ENCODE results near the gene DGKI. TPM values are rescaled to one million over a fixed set of nuclear protein-coding genes. Genes with fewer than 3 reads are reported as not detected.

Gene DGKI
- total RNA-seq, 1 experiment from 2014 or later: 0.39 TPM

- Histone ChIP-seq H3K27ac (ENCODE audit: low read depth, low read length, poor library complexity, severe bottlenecking) (no peak overlapping the region), H3K4me1 (ENCODE audit: insufficient read depth, low read length, poor library complexity, severe bottlenecking) (no peaks in the 10 kb centered on the region), H3K4me3 (ENCODE audit: low read depth, low read length, poor library complexity, severe bottlenecking) (no peak overlapping the region), H3K36me3 (ENCODE audit: insufficient read depth, low read length, poor library complexity, severe bottlenecking) (no peaks in the 10 kb centered on the region), H3K9me3 (ENCODE audit: low read depth, low read length, poor library complexity, severe bottlenecking) (no peaks in the 10 kb centered on the region), H3K27me3 (replicated peaks; ENCODE audit: insufficient read depth, low read depth, low read length, poor library complexity) (peaks cover 4% of the 10 kb centered on the region)
- ChIA-PET POLR2A (ENCODE audit: low non-redundant PET) (no interaction called here), CTCF (no interaction called here)
- intact Hi-C loops (cut with micrococcal nuclease; ENCODE audit: unreplicated experiment): no loop called here
- DNase-seq (ENCODE audit: low spot score): no peak
- TF ChIP-seq EZH2 (IDR thresholded peaks at IDR 0.05; ENCODE audit: borderline replicate concordance, low read depth, low read length, poor library complexity, severe bottlenecking) (no peak), CTCF (conservative IDR thresholded peaks at IDR 0.05; ENCODE audit: low read depth, low read length) (no peak)
- no TSS peak for BruUV-seq (replicated peaks)
Observed at GRCh38 chr7:137471128-137471527, 375.6 kb downstream of the DGKI start.

GRCh38 chr7:137469858-137470257, 376.9 kb downstream of the DGKI start:
- Histone ChIP-seq H3K36me3 (ENCODE audit: insufficient read depth, low read length, poor library complexity, severe bottlenecking) (no peaks in the 10 kb centered on the region), H3K9me3 (ENCODE audit: low read depth, low read length, poor library complexity, severe bottlenecking) (no peaks in the 10 kb centered on the region), H3K27ac (ENCODE audit: low read depth, low read length, poor library complexity, severe bottlenecking) (no peak overlapping the region), H3K4me3 (ENCODE audit: low read depth, low read length, poor library complexity, severe bottlenecking) (no peak overlapping the region), H3K27me3 (replicated peaks; ENCODE audit: insufficient read depth, low read depth, low read length, poor library complexity) (peaks cover 4% of the 10 kb centered on the region), H3K4me1 (ENCODE audit: insufficient read depth, low read length, poor library complexity, severe bottlenecking) (no peaks in the 10 kb centered on the region)
- DNase-seq (ENCODE audit: low spot score): no peak
- CTCF ChIA-PET: no interaction called here
- intact Hi-C loops (cut with micrococcal nuclease; ENCODE audit: unreplicated experiment): no loop called here
- POLR2A ChIA-PET (ENCODE audit: low non-redundant PET): no interaction called here
- TF ChIP-seq CTCF (conservative IDR thresholded peaks at IDR 0.05; ENCODE audit: low read depth, low read length) (no peak), EZH2 (IDR thresholded peaks at IDR 0.05; ENCODE audit: borderline replicate concordance, low read depth, low read length, poor library complexity, severe bottlenecking) (no peak)
- BruUV-seq (replicated peaks): no TSS peak

- TF ChIP-seq EZH2 (IDR thresholded peaks at IDR 0.05; ENCODE audit: borderline replicate concordance, low read depth, low read length, poor library complexity, severe bottlenecking) (no peak), CTCF (conservative IDR thresholded peaks at IDR 0.05; ENCODE audit: low read depth, low read length) (no peak)
- no peaks in the 10 kb centered on the region for H3K9me3 ChIP-seq (ENCODE audit: low read depth, low read length, poor library complexity, severe bottlenecking)
- no peaks in the 10 kb centered on the region for H3K4me1 ChIP-seq (ENCODE audit: insufficient read depth, low read length, poor library complexity, severe bottlenecking)
- intact Hi-C loops (cut with micrococcal nuclease; ENCODE audit: unreplicated experiment): no loop called here
- no TSS peak for BruUV-seq (replicated peaks)
- peaks cover 4% of the 10 kb centered on the region for H3K27me3 ChIP-seq (replicated peaks; ENCODE audit: insufficient read depth, low read depth, low read length, poor library complexity)
- no peak overlapping the region for H3K4me3 ChIP-seq (ENCODE audit: low read depth, low read length, poor library complexity, severe bottlenecking)
- POLR2A ChIA-PET (ENCODE audit: low non-redundant PET): no interaction called here
- no peak overlapping the region for H3K27ac ChIP-seq (ENCODE audit: low read depth, low read length, poor library complexity, severe bottlenecking)
- DNase-seq (ENCODE audit: low spot score): no peak
- H3K36me3 ChIP-seq (ENCODE audit: insufficient read depth, low read length, poor library complexity, severe bottlenecking): no peaks in the 10 kb centered on the region
- CTCF ChIA-PET: no interaction called here
Observed at GRCh38 chr7:137469191-137469811, 377.5 kb downstream of the DGKI start.
